SK-N-SH treated with all-trans-retinoic acid at 6 μM for 48 hours (cell line): Measurements from ENCODE around the gene LAMTOR2.

Experiments
- ATAC-seq: fragments of 200-7000 bp; cut with Tn5 transposase; 3 replicates; pipeline ENCODE4 v1.9.1; 2020; ENCODE audit warnings: mild to moderate bottlenecking, moderate library complexity
- BACH2 ChIP-seq: fragments of 250-450 bp; sonication (Bioruptor Pico); IDR thresholded peaks from 2 replicates; pipeline ENCODE4 v1.9.0; 2021; ENCODE audit warnings: mild to moderate bottlenecking, borderline replicate concordance
- CREB5 ChIP-seq: fragments of 250-450 bp; sonication (Bioruptor Pico); IDR thresholded peaks from 2 replicates; pipeline ENCODE4 v1.5.1; 2020; ENCODE audit warnings: low read depth, mild to moderate bottlenecking, moderate library complexity
- CSDC2 ChIP-seq: fragments of 250-450 bp; sonication (Bioruptor Pico); IDR thresholded peaks from 2 replicates; pipeline ENCODE4 v1.5.0; 2020; ENCODE audit warnings: mild to moderate bottlenecking, moderate library complexity
- CSRNP3 ChIP-seq: fragments of 250-450 bp; sonication (Bioruptor Pico); IDR thresholded peaks from 2 replicates; pipeline ENCODE4 v1.5.1; 2021; ENCODE audit warnings: mild to moderate bottlenecking, moderate library complexity
- ESRRG ChIP-seq: fragments of 250-450 bp; sonication (Bioruptor Pico); IDR thresholded peaks from 2 replicates; pipeline ENCODE4 v1.6.1; 2021; ENCODE audit warnings: mild to moderate bottlenecking
- GLIS3 ChIP-seq: fragments of 250-450 bp; sonication (Bioruptor Pico); IDR thresholded peaks from 2 replicates; pipeline ENCODE4 v1.5.0; 2020; ENCODE audit warnings: mild to moderate bottlenecking, moderate library complexity
- OSR1 ChIP-seq: fragments of 250-450 bp; sonication (Bioruptor Pico); IDR thresholded peaks from 2 replicates; pipeline ENCODE4 v1.8.0; 2022; ENCODE audit warnings: moderate library complexity, mild to moderate bottlenecking, inconsistent platforms
- PATZ1 ChIP-seq: fragments of 250-450 bp; sonication (Bioruptor Pico); IDR thresholded peaks from 2 replicates; pipeline ENCODE4 v1.8.0; 2020; ENCODE audit warnings: mild to moderate bottlenecking, moderate library complexity, borderline replicate concordance
- POU6F1 ChIP-seq: fragments of 250-450 bp; sonication (Bioruptor Pico); IDR thresholded peaks from 2 replicates; pipeline ENCODE4 v1.8.0; 2021; ENCODE audit warnings: low read depth, mild to moderate bottlenecking, moderate library complexity, borderline replicate concordance
- PPARA ChIP-seq: fragments of 250-450 bp; sonication (Bioruptor Pico); IDR thresholded peaks from 2 replicates; pipeline ENCODE4 v1.5.0; 2020; ENCODE audit warnings: mild to moderate bottlenecking, borderline replicate concordance
- RARB ChIP-seq: fragments of 250-450 bp; sonication (Bioruptor Pico); IDR thresholded peaks from 2 replicates; pipeline ENCODE4 v1.8.0; 2021; ENCODE audit warnings: mild to moderate bottlenecking, moderate library complexity
- SNAI2 ChIP-seq: fragments of 250-450 bp; sonication (Bioruptor Pico); IDR thresholded peaks from 2 replicates; pipeline ENCODE4 v1.5.0; 2020; ENCODE audit warnings: mild to moderate bottlenecking, moderate library complexity
- TOX ChIP-seq: fragments of 250-450 bp; sonication (Bioruptor Pico); IDR thresholded peaks from 2 replicates; pipeline ENCODE4 v1.8.0; 2021; ENCODE audit warnings: mild to moderate bottlenecking, moderate library complexity, borderline replicate concordance
- TSHZ2 ChIP-seq: fragments of 250-450 bp; sonication (Bioruptor Pico); IDR thresholded peaks from 2 replicates; pipeline ENCODE4 v1.5.0; 2020; ENCODE audit warnings: mild to moderate bottlenecking, moderate library complexity
- ZFP3 ChIP-seq: fragments of 250-450 bp; sonication (Bioruptor Pico); IDR thresholded peaks from 2 replicates; pipeline ENCODE4 v1.5.0; 2020; ENCODE audit warnings: mild to moderate bottlenecking, moderate library complexity
- ZFP30 ChIP-seq: fragments of 450-650 bp; formaldehyde crosslinking; IDR thresholded peaks from 2 replicates; pipeline ENCODE4 v1.5.0; 2022; ENCODE audit warnings: mild to moderate bottlenecking, moderate library complexity
- ZNF70 ChIP-seq: fragments of 450-650 bp; formaldehyde crosslinking; IDR thresholded peaks from 2 replicates; pipeline ENCODE4 v1.5.0; 2020; ENCODE audit warnings: mild to moderate bottlenecking, moderate library complexity
- ZNF8 ChIP-seq: fragments of 450-650 bp; formaldehyde crosslinking; IDR thresholded peaks from 2 replicates; pipeline ENCODE4 v1.5.0; 2020; ENCODE audit warnings: mild to moderate bottlenecking, moderate library complexity

The LAMTOR2 gene

GRCh38 chr1:156075775-156076204, 21.2 kb downstream of the LAMTOR2 start (continued):
- TF ChIP-seq OSR1 (CRISPR knock-in tag) (no peak), TOX (CRISPR knock-in tag) (no peak), PPARA (CRISPR knock-in tag) (no peak), CSDC2 (no peak), ZFP3 (CRISPR knock-in tag) (no peak), POU6F1 (CRISPR knock-in tag) (no peak), ZNF8 (CRISPR knock-in tag) (no peak), SNAI2 (CRISPR knock-in tag) (no peak)

- TF ChIP-seq ZFP30 (CRISPR knock-in tag), result no peak
- TF ChIP-seq BACH2 (CRISPR knock-in tag), result no peak
- TF ChIP-seq CSDC2, result no peak
- TF ChIP-seq CREB5 (CRISPR knock-in tag), result no peak
- no peak for TF ChIP-seq RARB (CRISPR knock-in tag)
- TF ChIP-seq ESRRG (CRISPR knock-in tag), result no peak
- no peak for TF ChIP-seq ZFP3 (CRISPR knock-in tag)
- TF ChIP-seq POU6F1 (CRISPR knock-in tag), result no peak
- TF ChIP-seq GLIS3 (CRISPR knock-in tag), result no peak
- TF ChIP-seq ZNF8 (CRISPR knock-in tag), result no peak
- no peak for TF ChIP-seq CSRNP3 (CRISPR knock-in tag)
- no peak for TF ChIP-seq PATZ1 (CRISPR knock-in tag)
- no peak for TF ChIP-seq TOX (CRISPR knock-in tag)
- TF ChIP-seq SNAI2 (CRISPR knock-in tag), result no peak
- TF ChIP-seq OSR1 (CRISPR knock-in tag), result no peak
These were observed 22.2 kb downstream of the LAMTOR2 start for GRCh38 chr1:156076609-156077429.

GRCh38 chr1:156077430-156077760, 22.8 kb downstream of the LAMTOR2 start:
- no peak for ATAC-seq
- TF ChIP-seq TSHZ2 (no peak), PPARA (CRISPR knock-in tag) (no peak), OSR1 (CRISPR knock-in tag) (no peak), ZNF70 (no peak), CREB5 (CRISPR knock-in tag) (no peak), ZFP3 (CRISPR knock-in tag) (no peak), ZFP30 (CRISPR knock-in tag) (no peak), ESRRG (CRISPR knock-in tag) (no peak), CSDC2 (no peak), ZNF8 (CRISPR knock-in tag) (no peak), RARB (CRISPR knock-in tag) (no peak)
- TF ChIP-seq, all 23 proteins: peak for 0

More at GRCh38 chr1:156076609-156077429, 22.2 kb downstream of the LAMTOR2 start:
- no peak for ATAC-seq
